ENCODE results near the gene CDKN1C.

GRCh38 chr11:2896047-2896446, 10.5 kb upstream of the CDKN1C start:
- TF ChIP-seq EZH2 (IDR thresholded peaks at IDR 0.05) (no peak), POLR2AphosphoS5 (IDR thresholded peaks at IDR 0.05; ENCODE audit: borderline replicate concordance, low read depth, low read length) (no peak), FOXP2 (optimal IDR thresholded peaks at IDR 0.05; ENCODE audit: control extremely low read depth, extremely low read length, insufficient read depth) (no peak)

Data from SK-N-MC (cell line).